Bone marrow (tissue), 2 donors: Measurements from ENCODE around the gene HEPHL1.

Experiments
- DNase-seq, 2 donors: peaks; one replicate each; lab custom pipeline; 2025; lab: John Stamatoyannopoulos, UW

HEPHL1 gene

DNA sequence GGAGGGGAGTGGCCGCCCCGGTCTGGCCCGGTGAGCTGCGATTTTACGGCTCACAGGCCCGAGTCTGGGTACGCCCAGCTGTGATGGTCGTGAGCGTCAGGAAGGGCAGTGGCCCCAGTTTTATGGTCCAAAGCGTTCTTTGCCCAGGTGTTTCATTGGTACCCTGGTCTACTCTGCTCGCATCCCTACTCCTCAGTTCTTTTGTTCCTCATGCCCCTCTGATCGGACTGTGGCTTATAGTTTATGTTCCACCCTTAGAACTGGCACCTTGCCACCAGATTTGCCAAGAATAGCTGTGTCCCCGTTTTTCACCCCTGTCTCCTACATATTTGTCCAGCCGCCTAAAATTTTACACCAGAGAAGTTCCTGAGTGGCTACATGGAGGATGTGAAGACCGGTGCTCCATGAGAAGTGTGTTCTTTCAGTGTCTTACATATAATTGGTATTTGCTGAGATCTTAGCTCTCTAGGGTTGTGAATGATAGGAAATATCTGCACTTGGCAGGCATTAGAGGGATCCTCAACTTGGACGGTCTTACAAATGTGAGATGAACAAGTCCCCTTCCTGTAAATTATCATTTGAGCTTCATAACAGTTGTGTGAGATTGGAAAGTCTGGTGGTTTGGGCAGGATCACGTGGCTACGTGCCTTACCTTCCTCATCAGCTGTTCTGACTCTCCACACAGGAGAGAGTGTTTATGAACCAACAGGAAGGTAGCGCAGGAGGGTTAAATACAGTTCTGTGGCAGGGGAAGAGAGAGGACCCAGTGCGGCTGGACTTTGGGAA lies 108.6 kb downstream of the HEPHL1 start:
- DNase-seq: no peak

DNA sequence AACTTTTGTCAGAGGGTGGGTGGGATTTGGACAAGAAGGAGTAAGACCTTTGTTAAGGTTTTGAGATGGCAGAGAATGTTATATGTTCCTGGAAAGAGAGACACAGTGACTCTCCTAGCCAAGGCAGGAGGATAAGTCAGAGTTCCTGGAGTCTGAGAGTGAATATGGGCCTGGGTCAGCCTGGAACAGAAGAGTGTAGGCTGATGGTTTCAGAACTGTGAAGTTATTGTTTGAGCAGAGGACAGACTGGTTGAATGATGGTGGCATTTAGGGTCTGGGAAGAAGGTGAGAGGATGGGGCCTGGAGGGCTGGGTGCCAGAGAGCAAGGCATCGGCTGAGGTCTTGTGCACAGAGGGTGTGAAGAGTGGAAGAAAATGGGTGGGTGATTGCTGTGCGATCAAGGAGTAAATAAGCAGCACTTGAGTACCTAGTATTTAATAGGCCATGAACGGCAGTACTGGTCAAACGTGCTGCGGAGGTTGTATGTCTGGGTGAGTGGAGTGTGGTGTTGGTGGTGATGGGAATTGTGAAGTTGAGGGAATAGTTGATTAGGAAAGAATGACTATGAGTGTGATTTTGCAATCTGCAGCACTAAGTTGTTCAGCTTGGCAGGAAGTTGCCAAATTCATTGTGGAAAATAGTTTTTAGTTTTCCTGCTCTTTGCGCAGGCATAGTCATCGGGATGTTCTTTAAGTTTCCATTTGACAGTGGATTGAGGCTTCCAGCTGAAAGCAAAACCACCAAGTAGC lies 109.3 kb downstream of the HEPHL1 start:
- DNase-seq: no peak

DNA sequence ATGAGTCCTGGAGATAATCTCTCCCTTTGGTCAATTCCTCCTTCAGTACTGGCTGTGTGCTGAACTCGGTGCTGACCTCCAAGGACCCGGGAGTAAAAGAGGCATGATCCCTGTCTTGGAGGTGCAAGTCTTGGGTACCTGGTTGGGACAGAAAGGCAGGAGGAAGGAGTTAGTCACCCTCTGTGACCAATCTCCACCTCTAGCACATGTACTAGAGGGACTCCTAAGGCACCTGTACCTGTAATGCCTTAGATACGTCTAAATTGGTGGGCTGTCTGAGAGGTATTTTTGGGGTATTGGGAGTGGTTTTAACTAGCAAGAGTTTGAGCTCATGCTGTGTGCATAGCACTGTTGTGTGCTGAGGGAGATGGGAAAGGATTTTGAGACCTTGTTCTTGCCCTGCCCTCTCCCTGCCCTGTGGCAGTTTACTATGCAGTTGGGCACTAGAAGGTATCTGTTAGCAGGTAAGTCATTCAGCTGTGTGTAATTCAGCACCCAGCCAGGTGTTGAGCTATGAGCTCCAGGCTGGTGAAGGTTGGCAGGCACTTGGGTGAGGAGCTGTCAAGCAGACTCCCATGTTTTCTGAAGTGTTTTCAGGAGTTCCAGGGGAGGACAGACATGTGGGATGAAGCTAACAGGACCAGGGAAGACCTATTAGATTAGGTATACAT lies 110.0 kb downstream of the HEPHL1 start:
- no peak for DNase-seq

DNA sequence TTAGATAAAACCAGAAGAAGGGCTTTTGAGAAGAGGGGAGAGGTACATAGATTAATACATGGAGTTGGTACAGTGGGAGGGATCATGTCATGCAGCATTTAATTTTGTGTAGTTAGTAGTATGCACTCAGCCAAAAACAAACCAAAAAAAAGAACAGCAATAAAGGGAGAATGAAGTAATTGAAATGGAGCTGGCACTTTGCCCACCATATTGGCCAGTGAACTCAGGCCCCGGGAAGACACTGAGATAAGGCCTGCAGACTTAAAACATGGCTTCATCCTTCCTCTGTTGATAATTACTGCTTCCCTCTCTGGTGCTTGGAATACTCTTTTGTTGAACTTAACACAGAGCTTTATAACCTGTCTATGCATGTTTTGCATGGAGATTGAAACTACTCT lies 110.6 kb downstream of the HEPHL1 start:
- DNase-seq: no peak

DNA sequence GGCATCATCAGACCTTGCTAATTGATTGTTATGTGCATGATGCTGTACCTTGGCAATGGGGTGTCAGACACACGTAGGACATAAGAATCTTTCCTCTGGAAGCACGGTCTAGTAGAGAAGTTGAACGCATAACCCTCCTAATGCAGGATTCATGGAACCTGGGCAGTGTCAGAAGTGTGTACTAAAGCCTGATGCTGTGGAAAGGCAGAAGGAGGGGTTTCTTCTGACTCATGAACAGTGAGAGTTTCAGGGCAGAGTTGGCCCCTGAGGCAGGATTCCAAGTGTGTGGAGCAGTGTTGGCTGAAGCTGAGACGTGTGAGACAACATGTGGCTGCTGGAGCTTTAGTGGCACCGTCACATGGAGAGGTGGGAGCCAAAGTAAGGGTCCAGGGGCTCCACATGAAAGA lies 111.0 kb downstream of the HEPHL1 start:
- no peak for DNase-seq

DNA sequence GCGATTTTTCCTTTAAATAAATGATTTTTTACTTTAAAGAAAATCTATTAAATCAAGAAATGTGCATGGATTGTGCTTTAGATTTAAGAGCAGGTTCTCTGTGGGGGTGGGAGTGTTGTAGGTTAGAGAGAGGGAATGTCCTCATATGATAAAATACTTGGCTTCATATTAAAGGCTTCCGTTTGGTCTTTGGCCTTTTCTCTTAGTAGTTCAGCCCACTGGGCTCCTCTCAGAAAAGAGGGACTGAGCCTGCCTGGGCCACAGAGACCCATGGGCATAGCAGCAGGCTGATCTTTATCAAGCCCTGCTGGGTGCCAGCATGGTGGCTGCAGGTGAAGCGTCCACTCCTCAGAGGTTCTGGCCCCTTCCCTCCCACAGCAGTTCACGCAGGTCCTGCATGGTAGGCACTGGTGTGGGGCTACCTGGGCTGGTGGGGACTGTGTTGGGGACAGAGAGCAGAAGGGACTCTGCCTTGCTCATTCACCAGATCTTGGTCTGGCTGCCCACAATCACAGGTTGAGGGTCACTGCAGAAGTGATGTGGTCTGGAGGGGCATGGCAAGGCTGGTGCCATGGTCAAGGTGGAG lies 111.8 kb downstream of the HEPHL1 start:
- no peak for DNase-seq

DNA sequence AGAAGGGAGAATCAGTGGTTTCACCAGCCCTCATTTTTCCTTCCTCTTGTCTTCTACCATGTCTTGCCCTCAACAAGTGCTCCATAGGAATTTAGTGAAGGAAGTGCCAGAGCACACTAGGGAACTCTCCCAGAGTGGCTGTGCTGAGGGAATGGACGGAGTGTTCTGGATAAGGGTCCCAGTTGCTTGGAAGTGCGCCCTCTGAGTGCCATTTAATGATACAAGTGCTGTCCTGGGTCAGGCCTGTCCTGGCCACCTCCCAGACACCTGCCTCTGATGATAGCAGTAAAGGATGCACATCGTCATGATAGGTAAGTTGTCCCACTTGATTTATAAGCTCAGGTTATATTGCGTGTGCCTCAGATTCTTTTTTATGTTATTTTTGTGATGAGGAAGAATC lies 112.6 kb downstream of the HEPHL1 start:
- no peak for DNase-seq

DNA sequence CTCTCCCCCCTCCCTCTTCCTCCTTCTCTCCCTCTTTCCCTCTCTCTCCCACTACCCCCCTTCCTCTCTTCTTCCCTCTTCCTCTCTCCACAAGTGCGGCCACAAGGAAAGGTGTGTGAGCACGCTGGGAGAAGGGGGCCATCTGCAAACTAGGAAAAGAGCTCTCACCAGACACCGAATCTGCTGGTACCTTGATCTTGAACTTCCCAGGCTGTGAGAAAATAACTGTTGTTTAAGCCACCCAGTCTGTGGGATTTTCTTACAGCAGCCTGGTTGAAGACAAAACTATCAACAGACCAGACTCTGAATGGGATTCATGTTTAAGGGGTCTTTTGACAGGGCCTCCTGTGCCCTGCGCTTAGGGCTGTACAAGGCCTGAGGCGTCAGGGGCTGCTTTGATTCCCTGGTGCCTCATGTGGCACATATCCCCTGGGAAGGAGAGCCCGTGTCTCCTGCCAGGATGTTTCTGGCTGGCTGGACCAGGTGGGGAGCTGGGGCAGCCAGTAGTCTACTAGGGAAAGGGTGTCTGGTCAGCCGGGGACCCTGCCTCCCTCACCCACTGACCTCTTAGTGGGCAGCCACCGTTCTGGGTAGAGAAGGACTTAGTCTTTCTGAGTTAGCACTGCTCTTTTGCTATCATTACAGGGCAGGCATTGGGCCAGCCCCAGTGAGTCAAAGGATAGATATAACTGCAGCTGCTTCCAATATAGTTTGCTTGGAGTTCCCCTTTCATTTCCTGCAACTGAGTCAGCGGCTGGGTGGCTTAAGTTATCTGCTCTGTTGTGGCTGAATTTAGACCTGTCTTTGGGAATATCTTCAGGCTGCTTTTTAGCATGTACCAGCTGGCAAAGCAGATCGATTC lies 113.7 kb downstream of the HEPHL1 start:
- DNase-seq: peak; percentile 23 to 84

DNA sequence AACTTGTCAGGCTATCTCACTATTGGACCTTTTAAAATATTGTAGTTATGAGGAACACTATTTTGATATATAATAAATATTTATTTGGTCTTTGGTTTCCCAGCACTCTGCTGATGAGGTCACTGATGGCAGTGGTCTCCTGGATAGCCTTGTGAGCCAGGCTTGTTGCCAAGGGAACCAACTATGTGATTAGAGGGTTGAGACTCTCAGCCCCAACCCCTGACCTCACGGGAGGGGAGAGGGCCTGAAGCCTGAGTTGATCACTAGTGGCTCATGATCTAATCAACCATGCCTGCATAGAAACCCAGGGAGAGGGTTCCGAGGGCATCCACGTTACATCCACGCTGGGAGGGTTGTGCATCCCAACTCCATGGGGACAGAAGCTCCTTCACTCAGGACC lies 118.3 kb downstream of the HEPHL1 start:
- no peak for DNase-seq

DNA sequence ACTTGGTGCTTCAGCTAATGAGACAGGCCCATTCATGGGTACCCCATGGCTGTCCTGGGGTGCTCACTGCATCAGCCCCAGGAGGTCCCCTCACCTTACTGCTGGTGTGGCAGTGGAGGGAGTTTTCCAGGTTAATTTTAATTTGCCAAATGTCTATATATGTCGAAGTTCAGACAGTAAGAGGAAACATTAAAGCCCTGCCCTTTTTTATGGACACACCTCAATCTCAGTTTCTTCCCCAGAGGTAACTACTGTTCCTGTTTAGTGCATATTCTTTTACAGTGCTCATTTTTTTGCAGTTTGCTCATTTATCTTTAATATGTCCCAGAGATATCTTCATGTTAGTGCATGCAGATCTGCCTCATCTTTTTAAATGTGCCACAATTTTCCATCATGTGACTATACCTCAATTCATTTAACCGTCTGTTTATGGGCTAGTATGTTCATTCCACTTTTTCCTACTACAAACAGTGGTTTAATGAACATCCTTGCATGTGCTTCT lies 119.1 kb downstream of the HEPHL1 start:
- no peak for DNase-seq

DNA sequence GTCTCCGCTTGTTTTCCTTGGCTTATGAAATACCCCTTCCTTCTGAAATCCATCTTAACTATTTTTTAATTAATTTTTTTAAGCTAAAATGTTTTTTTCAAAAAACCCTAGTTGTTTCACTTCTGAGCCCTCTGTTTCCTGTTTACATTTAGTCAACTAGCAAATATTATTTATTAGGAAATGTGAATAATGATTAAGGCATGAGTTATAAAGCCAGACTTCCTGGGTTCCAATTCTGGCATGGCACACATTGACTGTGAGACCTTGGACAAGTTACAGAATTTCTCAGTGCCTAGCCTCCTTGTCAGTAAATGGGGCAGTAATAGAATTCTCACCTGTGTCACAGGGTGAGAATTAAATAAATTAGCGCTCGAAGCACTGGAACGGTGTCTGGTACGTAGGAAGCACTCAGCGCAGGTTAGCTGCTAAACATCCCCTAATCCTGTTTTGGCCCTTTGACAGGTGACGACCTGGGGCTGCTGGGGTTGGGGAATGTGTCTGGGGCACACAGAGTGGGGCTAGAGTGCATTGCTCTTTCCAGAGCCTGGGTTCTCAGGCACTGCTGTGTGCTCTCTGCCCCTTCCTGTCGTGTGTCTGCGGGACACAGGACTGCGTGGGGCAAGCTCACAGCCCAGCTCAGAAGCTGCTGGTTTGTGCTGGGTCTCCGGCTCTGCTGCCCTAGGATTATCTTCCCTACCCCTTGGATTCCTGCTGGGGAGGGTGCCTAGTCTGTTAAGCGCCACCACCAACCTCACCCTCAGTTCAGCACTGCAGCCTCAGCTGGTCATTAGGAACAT lies 120.6 kb downstream of the HEPHL1 start:
- DNase-seq: no peak

DNA sequence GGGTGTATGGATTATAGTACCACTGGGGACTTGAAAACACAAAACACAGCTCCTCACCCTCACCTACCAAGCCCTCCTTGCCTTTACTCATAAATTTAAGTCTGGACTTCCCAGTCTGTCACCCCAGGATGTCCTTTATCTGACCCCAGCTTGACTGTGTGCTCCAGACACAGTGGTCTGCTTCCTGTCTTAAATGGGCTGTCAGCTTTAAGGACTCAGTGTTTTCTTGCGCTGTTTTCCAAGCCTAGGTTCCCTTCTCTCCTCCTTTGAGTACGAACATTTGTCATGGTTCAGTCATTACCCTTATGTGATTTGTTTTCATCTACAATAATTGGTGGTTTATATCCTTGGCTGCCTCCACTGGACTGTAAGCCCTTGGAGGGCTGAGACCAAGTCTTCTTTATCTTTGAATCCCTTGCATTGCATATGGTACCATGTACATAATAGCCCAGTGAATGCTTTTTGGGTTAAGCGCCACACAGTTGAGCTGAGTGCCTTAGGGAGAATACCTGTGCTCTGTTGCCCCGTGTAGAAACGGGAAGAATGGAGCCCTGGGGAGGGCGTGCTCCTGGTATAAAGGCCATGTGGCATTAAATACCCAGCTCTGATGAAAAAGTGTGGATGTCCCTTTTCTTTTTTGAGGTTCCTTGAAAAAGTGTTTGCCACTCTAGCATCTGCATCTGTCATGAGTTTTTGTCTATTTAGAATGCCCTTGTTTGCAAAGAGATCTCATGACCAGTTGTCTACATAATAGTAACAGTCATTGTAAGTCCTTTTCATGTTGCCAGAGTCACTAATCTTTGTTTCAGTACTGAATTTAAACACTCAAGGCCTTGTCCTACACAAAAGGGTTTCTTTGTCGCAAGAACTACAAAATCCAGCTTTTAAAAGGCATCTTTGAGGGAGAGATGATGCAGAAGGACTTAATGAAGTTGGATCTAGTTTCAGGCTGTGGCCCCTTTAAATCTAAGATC lies 121.4 kb downstream of the HEPHL1 start:
- no peak for DNase-seq

DNA sequence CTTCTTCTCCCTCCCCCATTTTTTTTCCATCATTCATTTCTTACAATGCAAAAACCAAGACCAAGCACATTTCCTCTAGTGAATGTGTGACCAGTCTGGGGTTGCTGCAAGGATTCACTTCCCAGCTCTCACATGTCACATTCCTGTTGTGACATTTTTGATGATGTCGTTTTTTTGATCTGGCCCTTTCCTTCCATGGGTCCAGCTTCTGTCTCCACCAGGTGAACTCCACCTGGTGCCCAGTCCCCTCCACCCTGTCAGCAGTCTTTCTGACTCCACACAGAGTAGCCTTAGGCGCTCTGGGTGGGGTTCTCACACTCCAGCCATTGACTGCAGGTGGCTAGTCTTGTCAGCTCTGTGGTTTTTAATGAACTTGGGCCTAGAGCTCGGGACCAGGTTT lies 123.1 kb downstream of the HEPHL1 start:
- DNase-seq: no peak

DNA sequence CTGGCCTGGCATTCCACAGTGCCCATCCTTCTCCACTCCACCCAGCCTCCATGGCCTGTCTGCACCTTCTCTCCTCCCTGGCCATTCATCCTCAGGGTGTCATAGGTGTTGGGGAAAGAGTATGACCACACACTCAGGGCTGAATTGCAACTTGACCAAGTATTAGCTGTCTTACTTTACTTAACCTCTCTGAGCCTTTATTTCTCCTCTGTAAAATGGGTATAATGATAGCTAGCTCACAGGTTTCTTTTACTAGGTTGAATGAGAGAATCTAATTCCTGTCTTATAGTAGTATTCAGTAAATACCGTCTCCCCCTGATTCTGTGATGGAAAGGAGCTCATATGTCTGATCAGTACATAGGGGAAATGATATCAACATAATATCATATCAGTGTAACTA lies 123.5 kb downstream of the HEPHL1 start:
- DNase-seq: no peak

DNA sequence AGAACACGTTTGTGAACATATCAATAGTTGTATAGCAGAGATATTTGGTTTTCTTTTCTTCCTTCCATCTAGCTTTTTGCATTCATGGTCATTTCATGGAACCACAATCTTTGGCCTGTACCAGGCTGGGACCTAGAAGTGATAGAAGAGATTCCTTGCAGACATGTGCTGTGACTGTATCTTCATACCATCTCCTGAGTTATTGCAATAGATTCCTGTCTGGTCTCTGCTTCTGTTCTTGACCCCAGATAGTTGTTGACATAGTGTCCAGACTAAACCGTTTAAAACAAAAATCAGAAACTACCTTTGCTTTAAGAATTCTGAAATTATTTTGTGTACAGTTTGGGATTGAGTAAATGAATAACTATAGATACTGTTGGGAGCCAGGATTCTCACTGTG lies 124.3 kb downstream of the HEPHL1 start:
- no peak for DNase-seq

DNA sequence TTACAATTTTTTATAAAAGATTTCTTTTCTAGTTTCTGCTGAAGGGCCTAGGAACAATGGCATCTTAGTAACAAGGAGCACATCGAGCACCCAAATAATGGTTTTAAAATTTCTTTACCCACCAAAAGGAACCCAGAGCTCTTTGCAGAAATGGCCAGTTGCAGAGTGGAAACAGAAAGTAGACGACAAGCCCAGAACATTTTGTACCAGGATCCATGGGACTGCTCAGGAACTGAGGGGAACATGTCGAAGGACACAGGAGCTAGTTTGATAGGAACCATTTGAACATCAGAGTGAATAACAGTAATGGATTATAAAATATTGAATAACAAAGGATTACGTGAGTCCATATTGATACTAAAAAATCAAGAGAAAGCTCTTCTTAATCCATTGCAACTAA lies 124.8 kb downstream of the HEPHL1 start:
- DNase-seq: no peak

DNA sequence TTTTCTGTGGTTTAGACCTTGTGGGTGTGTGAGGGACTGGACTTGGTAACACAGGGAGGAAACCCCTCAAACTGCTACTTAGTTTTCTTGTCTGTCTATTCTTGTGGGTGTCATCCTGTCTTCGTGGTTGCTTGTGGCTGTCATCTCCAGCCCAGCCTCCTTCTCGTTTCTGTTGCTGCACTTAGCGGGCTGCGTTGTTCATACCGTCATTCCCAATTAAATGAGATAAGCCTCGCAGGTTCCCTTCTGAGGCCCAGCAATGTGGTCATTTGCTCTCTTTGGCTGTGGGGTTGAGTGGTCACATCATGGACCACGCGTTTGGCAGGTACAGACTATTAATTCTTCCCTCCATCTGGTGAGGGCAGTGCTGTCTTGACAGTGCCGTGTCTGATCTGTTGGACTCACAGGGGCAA lies 126.3 kb downstream of the HEPHL1 start:
- no peak for DNase-seq

DNA sequence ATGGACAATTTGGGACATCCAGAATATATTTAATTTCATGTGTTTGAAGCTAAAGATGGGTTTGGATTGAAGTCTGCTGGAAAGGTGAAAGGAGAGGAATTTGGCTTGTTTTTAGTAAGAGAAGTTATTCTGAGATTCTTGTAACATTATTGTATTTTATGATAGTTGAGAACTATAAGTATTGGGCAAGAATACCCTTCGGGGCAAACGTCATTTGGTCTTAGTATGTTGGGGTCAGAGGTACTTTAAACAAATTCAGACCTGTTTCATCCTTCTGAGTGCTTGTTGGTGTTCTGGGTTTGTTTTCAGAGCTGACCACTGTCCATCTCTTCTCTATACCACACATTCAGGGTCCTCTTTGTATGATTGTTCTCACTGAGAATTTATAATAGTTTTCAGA lies 127.0 kb downstream of the HEPHL1 start:
- no peak for DNase-seq

DNA sequence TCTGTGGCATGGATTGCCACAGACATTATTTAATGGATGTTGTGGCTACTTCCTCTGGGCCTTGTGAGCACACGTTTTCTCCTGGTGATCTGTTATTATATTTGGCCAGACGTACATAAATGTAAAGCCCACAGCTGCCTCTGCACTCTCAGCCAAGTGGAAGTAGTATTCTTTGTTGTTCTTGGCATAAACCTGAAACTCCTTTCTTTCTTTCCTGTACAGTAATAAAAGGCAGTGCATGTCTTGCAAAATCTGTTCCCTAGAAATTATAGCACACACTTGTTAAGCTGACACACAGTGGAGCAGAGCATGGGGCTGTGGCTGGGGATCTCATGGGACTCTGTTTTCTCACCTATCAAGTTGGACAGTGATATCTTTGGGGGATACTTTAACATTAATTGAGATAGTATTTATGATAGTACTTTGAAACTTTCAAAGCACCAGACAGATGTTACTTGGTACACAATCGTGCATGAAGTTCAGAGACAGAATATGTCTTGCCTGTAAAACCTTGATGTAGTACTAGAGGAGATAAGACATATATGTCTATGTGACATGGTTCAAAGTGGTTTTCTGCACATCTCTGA lies 128.4 kb downstream of the HEPHL1 start:
- no peak for DNase-seq
